SU-DHL-6 (cell line): Measurements from ENCODE around the gene LIPA.

Experiments
- H2AFZ ChIP-seq: fragments of 200-600 bp; sonication (generic); 2 replicates; pipeline ENCODE4 v1.6.1; 2014; ENCODE audit warnings: low read depth, mild to moderate bottlenecking, moderate library complexity, mixed read lengths, antibody characterized with exemption, low read length; ENCODE audit not compliant: severe bottlenecking
- H3F3A ChIP-seq: fragments of 200-600 bp; shearing (Covaris generic); 2 replicates; pipeline ENCODE4 v1.6.0; 2016; ENCODE audit warnings: antibody characterized with exemption, mild to moderate bottlenecking; ENCODE audit not compliant: insufficient read depth
- H3K27ac ChIP-seq: fragments of 200-600 bp; sonication (generic); 2 replicates; pipeline ENCODE4 v1.5.1; 2016; ENCODE audit warnings: low read depth, mild to moderate bottlenecking, low read length, moderate library complexity, mixed read lengths
- H3K27me3 ChIP-seq: fragments of 200-600 bp; sonication (generic), shearing (Covaris generic); 2 replicates; pipeline ENCODE4 v1.6.0; 2014; ENCODE audit warnings: mild to moderate bottlenecking, low read length
- H3K36me3 ChIP-seq: fragments of 200-600 bp; sonication (generic); 2 replicates; pipeline ENCODE4 v1.6.1; 2014; ENCODE audit warnings: mild to moderate bottlenecking, low read length, mixed read lengths
- H3K4me2 ChIP-seq: fragments of 300-600, 200-600 bp; shearing (Covaris generic), sonication (generic); 2 replicates; pipeline ENCODE4 v1.6.0; 2014; ENCODE audit warnings: low read length, low read depth, mild to moderate bottlenecking; ENCODE audit not compliant: poor library complexity, severe bottlenecking
- H3K4me3 ChIP-seq: fragments of 200-600 bp; sonication (generic); 2 replicates; pipeline ENCODE4 v1.5.1; 2014; ENCODE audit warnings: antibody characterized with exemption, low read length, mild to moderate bottlenecking, mixed read lengths; ENCODE audit not compliant: insufficient read depth, poor library complexity, severe bottlenecking
- H3K79me2 ChIP-seq: fragments of 200-600 bp; sonication (generic); 2 replicates; pipeline ENCODE4 v1.6.1; 2014; ENCODE audit warnings: mild to moderate bottlenecking, low read length, moderate library complexity; ENCODE audit not compliant: insufficient read depth
- H3K9ac ChIP-seq: fragments of 200-600 bp; sonication (generic); 2 replicates; pipeline ENCODE4 v1.7.0; 2014; ENCODE audit warnings: mild to moderate bottlenecking, low read length
- H3K9me2 ChIP-seq: fragments of 200-600 bp; sonication (generic); replicated peaks from 2 replicates; pipeline ENCODE4 v1.6.1; 2014; ENCODE audit warnings: low read length; ENCODE audit not compliant: insufficient read depth
- H3K9me3 ChIP-seq: fragments of 200-600 bp; sonication (generic); 2 replicates; pipeline ENCODE4 v1.6.1; 2014; ENCODE audit warnings: low read length, mixed read lengths; ENCODE audit not compliant: insufficient read depth
- H4K20me1 ChIP-seq: fragments of 200-600 bp; sonication (generic); 2 replicates; pipeline ENCODE4 v1.6.1; 2014; ENCODE audit warnings: low read depth, mild to moderate bottlenecking, antibody characterized with exemption, low read length, moderate library complexity, mixed read lengths
- EZH2phosphoT487 ChIP-seq: fragments of 200-600 bp; sonication (generic), shearing (Covaris generic); conservative IDR thresholded peaks from 2 replicates; pipeline ENCODE4 v1.6.1; 2018; ENCODE audit warnings: mild to moderate bottlenecking, antibody characterized with exemption, low read length, moderate library complexity, mixed read lengths
- TF ChIP-seq, protein P1 (sequence below): fragments of 200-600 bp; sonication (generic); IDR thresholded peaks from one replicate; pipeline ENCODE4 v1.5.1; 2017; ENCODE audit warnings: antibody characterized with exemption, mild to moderate bottlenecking, low read length, moderate library complexity; ENCODE audit not compliant: insufficient read depth, poor library complexity, severe bottlenecking

Gene LIPA

DNA sequence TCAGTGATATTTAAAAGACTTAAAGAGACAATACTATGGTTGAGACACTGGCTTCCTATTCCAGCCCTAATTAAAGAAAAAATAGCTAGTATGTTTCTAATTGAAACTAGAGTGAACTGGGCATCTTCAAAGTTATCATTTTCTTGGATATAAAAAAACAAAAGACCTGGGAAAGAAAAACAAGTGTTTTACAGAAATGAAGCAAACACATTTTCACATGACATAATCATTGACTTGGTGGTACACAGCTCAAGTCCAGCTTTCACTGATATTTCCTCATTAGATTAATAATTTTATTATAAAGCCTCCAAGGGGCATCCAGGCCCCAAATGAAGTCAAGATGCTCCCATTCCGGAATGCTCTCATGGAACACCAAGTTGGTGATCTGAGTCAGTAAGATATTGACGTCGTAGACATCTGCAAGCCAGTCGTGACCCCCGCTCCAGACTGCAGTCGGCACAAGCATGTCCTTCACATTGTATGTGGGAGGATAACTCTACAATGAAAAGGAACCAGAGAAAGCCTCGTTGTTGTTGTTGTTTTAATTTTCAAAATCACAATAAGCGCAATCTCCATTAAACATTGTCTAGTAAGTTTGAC is 36.9 kb downstream of the LIPA start:
- Histone ChIP-seq H2AFZ (no peak overlapping the region), H3K79me2 (no peaks in the 10 kb centered on the region), H3K4me3 (no peak overlapping the region), H3K27me3 (no peaks in the 10 kb centered on the region), H3K9me2 (no peaks in the 10 kb centered on the region), H4K20me1 (no peaks in the 10 kb centered on the region), H3K9me3 (no peaks in the 10 kb centered on the region), H3K36me3 (no peaks in the 10 kb centered on the region), H3F3A (peaks cover 7% of the 10 kb centered on the region; the same call in 1 of the 2 replicates), H3K27ac (no peak overlapping the region), H3K9ac (no peak overlapping the region), H3K4me2 (no peak overlapping the region)
- TF ChIP-seq EZH2phosphoT487: no peak
- TF ChIP-seq, protein P1, sequence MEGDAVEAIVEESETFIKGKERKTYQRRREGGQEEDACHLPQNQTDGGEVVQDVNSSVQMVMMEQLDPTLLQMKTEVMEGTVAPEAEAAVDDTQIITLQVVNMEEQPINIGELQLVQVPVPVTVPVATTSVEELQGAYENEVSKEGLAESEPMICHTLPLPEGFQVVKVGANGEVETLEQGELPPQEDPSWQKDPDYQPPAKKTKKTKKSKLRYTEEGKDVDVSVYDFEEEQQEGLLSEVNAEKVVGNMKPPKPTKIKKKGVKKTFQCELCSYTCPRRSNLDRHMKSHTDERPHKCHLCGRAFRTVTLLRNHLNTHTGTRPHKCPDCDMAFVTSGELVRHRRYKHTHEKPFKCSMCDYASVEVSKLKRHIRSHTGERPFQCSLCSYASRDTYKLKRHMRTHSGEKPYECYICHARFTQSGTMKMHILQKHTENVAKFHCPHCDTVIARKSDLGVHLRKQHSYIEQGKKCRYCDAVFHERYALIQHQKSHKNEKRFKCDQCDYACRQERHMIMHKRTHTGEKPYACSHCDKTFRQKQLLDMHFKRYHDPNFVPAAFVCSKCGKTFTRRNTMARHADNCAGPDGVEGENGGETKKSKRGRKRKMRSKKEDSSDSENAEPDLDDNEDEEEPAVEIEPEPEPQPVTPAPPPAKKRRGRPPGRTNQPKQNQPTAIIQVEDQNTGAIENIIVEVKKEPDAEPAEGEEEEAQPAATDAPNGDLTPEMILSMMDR: no peak

DNA sequence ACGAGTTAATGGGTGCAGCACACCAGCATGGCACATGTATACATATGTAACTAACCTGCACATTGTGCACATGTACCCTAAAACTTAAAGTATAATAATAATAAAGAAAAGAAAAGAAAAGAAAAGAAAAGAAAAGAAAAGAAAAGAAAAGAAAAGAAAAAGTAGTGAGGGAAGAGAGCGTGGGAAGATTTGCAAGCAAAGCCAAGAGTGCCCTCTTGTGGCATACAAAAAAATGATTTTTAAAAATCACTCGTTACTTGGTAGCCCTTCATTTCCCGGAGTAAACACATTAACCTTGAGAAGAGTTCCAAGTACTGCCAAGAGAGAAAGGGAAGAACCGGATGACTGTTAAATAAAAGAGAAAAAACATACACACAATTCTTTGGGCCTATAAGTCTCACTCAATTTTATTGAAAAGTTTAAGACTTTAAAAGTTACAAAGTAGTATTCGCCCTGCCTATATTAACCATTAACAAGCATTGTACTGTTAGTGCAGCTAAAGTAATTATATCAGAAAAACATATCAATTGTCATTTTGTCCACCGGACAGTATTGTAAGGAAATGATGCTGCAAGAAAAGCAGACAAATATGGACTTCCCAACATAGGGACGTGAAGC is 38.3 kb downstream of the LIPA start:
- Histone ChIP-seq H3K4me3 (no peak overlapping the region), H4K20me1 (no peaks in the 10 kb centered on the region), H3K9me2 (no peaks in the 10 kb centered on the region), H3K27me3 (no peaks in the 10 kb centered on the region), H3K9me3 (no peaks in the 10 kb centered on the region), H2AFZ (no peak overlapping the region), H3K4me2 (no peak overlapping the region), H3K79me2 (no peaks in the 10 kb centered on the region), H3K27ac (no peak overlapping the region), H3K9ac (no peak overlapping the region), H3K36me3 (no peaks in the 10 kb centered on the region), H3F3A (peaks cover 7% of the 10 kb centered on the region; the same call in 1 of the 2 replicates)
- no peak for TF ChIP-seq EZH2phosphoT487
- TF ChIP-seq, protein P1: peak; percentile 13

DNA sequence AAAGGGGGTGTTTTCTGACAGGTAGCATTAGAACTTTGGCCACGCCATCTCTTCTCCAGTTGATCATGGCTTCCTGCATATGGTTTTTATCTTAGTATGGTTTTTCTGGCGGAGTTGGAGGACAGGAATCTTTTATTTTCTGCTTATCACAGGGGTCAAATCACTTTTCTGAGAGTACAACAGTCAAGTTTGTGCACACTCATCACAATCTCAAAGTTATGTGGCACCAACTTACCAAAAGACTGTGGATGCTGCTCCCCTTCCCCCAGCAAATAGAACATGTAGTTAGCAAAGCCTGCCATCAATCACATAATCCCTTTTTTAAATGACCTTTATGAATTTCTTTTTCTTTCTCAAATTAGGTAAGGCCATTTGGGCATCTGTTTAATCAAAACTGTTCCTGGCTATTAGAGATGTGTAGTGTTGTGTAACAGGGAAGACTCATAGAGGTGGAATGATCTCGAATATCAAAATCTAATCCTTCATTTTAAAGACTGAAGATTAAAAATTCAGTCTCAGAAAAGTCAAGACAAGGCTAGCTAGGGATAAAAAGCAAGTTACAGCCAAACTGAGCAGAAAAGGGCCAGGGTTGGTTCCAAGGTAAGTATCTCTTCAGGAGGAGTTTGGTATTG is 40.7 kb downstream of the LIPA start:
- Histone ChIP-seq H3K79me2 (no peaks in the 10 kb centered on the region), H3K9ac (no peak overlapping the region), H3K9me2 (no peaks in the 10 kb centered on the region), H3K27ac (no peak overlapping the region), H3K36me3 (no peaks in the 10 kb centered on the region), H3K4me3 (no peak overlapping the region), H3F3A (no peaks in the 10 kb centered on the region), H3K27me3 (no peaks in the 10 kb centered on the region), H4K20me1 (no peaks in the 10 kb centered on the region), H3K9me3 (no peaks in the 10 kb centered on the region), H2AFZ (no peak overlapping the region), H3K4me2 (no peak overlapping the region)
- TF ChIP-seq EZH2phosphoT487: no peak
- TF ChIP-seq, protein P1: no peak
